WERI-Rb-1 (cell line): ENCODE results near the gene ZNF574.
A peak's percentile ranks its signal among the peaks of the same experiment; 100 is the strongest.

Experiments used
- DNase-seq: peaks from one replicate; pipeline ENCODE4 v3.0.0-alpha.2; 2020
- H3K27ac ChIP-seq: fragments of 250-450 bp; sonication (Bioruptor Pico); 2 replicates; pipeline ENCODE4 v1.5.1; 2020; ENCODE audit warnings: mild to moderate bottlenecking, moderate library complexity
- H3K27me3 ChIP-seq: fragments of 250-450 bp; sonication (Bioruptor Pico); 2 replicates; pipeline ENCODE4 v1.5.1; 2021; ENCODE audit warnings: mild to moderate bottlenecking, low read depth, moderate library complexity; ENCODE audit not compliant: insufficient read depth, severe bottlenecking
- H3K36me3 ChIP-seq: fragments of 250-450 bp; sonication (Bioruptor Pico); 2 replicates; pipeline ENCODE4 v1.5.1; 2020; ENCODE audit warnings: mild to moderate bottlenecking, moderate library complexity
- H3K4me3 ChIP-seq: 2 replicates; pipeline ENCODE4 v1.5.1; 2011; ENCODE audit warnings: low read depth, mild to moderate bottlenecking, control low read depth, low read length
- H3K9me3 ChIP-seq: fragments of 250-450 bp; sonication (Bioruptor Pico); 2 replicates; pipeline ENCODE4 v1.5.1; 2021; ENCODE audit warnings: mild to moderate bottlenecking, moderate library complexity; ENCODE audit not compliant: severe bottlenecking
- CTCF ChIP-seq: IDR thresholded peaks from 2 replicates; pipeline ENCODE4 v1.5.1; 2011; ENCODE audit warnings: low read depth, mild to moderate bottlenecking, control low read depth, inconsistent platforms, low read length

ZNF574 gene

GRCh38 chr19:42068361-42068755, 7.6 kb upstream of the ZNF574 start:
- Histone ChIP-seq H3K27ac (peak overlapping the region; percentile 82), H3K27me3 (no peaks in the 10 kb centered on the region), H3K36me3 (peaks cover 16% of the 10 kb centered on the region), H3K9me3 (no peaks in the 10 kb centered on the region), H3K4me3 (peak overlapping the region; percentile 55)
- TF ChIP-seq CTCF: no peak
- no peak for DNase-seq

DNA sequence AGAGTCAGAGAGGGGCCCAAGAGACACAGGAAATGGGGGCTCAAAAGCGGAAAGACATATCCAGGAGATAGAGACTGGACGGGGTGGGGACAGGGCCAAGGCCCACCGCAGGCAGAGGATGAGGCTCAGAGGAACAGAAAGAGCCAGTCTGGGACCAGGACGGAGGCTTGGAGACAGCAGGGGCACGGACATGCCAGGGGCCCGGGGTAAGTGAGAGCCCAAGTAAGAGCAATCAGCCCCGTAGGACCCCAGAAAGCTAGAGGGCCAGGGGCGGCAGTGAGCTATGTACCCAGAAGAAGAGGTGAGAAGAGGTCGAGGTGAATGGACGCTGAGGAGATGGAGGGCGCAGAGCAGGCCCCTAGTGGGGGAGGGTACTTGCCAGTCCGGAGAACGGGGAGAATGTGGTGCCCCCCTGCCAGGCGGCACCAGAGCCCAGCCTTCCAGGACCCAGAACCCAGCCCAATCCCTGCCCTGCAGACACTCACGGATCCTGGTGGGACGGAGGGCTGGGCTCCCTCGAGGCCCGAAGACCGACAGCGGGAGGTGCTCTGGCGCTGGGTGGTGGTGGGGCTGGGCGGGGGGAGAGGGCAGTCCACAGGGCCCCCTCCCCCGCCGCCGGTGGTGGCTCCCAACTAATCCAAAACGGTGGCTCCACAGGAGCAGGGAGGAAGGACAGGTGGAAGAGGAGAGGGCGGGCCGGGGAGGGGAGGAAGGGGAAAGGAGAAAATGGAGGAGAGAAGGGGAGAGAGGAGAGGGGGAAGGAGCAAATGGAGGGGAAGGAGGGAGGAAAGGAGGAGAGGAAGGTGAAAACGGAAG, 7.0 kb upstream of the ZNF574 start:
- H3K27ac ChIP-seq: peak overlapping the region; percentile 82

GRCh38 chr19:42069619-42070351, 6.2 kb upstream of the ZNF574 start, which contains the start of gene GRIK5:
TSS of gene GRIK5 (minus strand) at chr19:42070206. CDS start at chr19:42065770, 4,436 bp downstream.
- no peak for TF ChIP-seq CTCF
- Histone ChIP-seq H3K36me3 (peaks cover 6% of the 10 kb centered on the region), H3K27me3 (no peaks in the 10 kb centered on the region), H3K27ac (peak within 1 kb of the TSS; percentile 82), H3K9me3 (no peaks in the 10 kb centered on the region), H3K4me3 (peak within 1 kb of the TSS; percentile 55)
- peak; percentile 48 for DNase-seq

More for the DNA sequence above, 7.0 kb upstream of the ZNF574 start:
- DNase-seq: peak; percentile 62
- Histone ChIP-seq H3K9me3 (no peaks in the 10 kb centered on the region), H3K4me3 (peak overlapping the region; percentile 55), H3K27me3 (no peaks in the 10 kb centered on the region), H3K36me3 (peaks cover 11% of the 10 kb centered on the region)
- no peak for TF ChIP-seq CTCF

- Histone ChIP-seq H3K27me3 (no peaks in the 10 kb centered on the region), H3K4me3 (no peak overlapping the region), H3K27ac (no peak overlapping the region), H3K36me3 (peaks cover 3% of the 10 kb centered on the region; the same call in 1 of the 2 replicates), H3K9me3 (no peaks in the 10 kb centered on the region)
- DNase-seq: no peak
- no peak for TF ChIP-seq CTCF
Observed at GRCh38 chr19:42071247-42071646, 4.7 kb upstream of the ZNF574 start.

GRCh38 chr19:42074513-42075363, 1.2 kb upstream of the ZNF574 start:
- no peaks in the 10 kb centered on the region for H3K9me3 ChIP-seq
- H3K36me3 ChIP-seq: peaks cover 16% of the 10 kb centered on the region
- TF ChIP-seq CTCF: no peak
- no peak for DNase-seq
- peak overlapping the region; percentile 94 for H3K27ac ChIP-seq
- no peaks in the 10 kb centered on the region for H3K27me3 ChIP-seq
- peak overlapping the region; percentile 55 for H3K4me3 ChIP-seq
